GM11168 (cell line): ENCODE data around the gene GTPBP2.

Source experiments
- in situ Hi-C: fragments of 300-500 bp; cut with MboI; formaldehyde crosslinking; loops from one replicate; pipeline ENCODE4 v1.12.0; 2022; ENCODE audit warnings: low sequenced_read_pairs; ENCODE audit not compliant: unreplicated experiment

The GTPBP2 gene

DNA sequence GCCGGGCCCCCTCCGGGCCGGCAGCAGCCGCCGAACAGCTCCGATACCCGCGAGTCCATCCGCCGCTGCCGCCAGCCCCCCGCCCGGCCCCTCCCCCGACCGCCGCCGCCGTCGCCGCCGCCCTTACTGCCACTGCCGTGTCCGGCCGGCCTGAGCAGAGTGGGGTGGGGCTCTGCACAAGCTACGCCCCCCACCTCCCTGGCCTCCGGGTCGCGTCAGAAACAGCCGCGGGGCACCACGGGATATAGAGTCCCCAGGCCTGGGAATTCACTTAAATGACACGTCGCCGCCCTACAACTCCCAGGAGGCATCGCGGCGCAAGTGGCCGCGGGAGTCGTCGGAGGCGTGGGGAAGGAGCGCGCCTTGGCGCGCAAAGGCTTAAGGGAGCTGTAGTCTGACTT, at the start of gene GTPBP2:
TSS of gene GTPBP2 (minus strand) at position 161 of the 401 bp plus-strand sequence. CDS start at position 59, 102 bp downstream.
- in situ Hi-C loops, result no loop called here

GRCh38 chr6:43678341-43678740, 49.3 kb upstream of the GTPBP2 start:
- in situ Hi-C loops, result no loop called here

GRCh38 chr6:43677759-43678158, 48.7 kb upstream of the GTPBP2 start:
- in situ Hi-C loops, result no loop called here

- in situ Hi-C loops, result no loop called here
Observed at GRCh38 chr6:43676962-43677606, 48.0 kb upstream of the GTPBP2 start.

DNA sequence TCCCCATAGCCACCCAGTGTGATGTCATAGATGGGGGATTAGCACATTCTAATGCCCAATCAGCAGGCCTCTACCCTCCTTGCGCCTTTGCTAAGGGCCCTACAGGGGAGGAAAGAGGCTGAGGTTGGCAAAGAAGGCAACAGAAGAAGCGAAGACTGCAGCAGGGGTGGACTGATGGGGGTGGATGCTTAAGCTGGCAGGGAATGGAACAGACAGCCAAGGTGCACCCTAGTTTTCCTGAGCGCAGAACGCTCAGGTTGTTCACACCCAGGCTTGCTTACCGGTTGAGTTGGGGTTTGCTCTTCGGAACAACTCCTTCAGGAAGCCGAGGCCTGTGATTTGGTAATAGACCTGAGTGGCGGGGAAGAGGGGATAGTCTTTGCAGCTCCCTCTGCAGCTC, 45.9 kb upstream of the GTPBP2 start:
- in situ Hi-C loops, result loop anchor here (25.0 kb wide), 1 partner anchor 412 kb away; no protein-coding TSS in a partner anchor

GRCh38 chr6:43674291-43674690, 45.2 kb upstream of the GTPBP2 start:
- in situ Hi-C loops, result loop anchor here (25.0 kb wide), 1 partner anchor 413 kb away; no protein-coding TSS in a partner anchor

GRCh38 chr6:43673444-43674084, 44.5 kb upstream of the GTPBP2 start:
- in situ Hi-C loops, result loop anchor here (25.0 kb wide), 1 partner anchor 414 kb away; no protein-coding TSS in a partner anchor

DNA sequence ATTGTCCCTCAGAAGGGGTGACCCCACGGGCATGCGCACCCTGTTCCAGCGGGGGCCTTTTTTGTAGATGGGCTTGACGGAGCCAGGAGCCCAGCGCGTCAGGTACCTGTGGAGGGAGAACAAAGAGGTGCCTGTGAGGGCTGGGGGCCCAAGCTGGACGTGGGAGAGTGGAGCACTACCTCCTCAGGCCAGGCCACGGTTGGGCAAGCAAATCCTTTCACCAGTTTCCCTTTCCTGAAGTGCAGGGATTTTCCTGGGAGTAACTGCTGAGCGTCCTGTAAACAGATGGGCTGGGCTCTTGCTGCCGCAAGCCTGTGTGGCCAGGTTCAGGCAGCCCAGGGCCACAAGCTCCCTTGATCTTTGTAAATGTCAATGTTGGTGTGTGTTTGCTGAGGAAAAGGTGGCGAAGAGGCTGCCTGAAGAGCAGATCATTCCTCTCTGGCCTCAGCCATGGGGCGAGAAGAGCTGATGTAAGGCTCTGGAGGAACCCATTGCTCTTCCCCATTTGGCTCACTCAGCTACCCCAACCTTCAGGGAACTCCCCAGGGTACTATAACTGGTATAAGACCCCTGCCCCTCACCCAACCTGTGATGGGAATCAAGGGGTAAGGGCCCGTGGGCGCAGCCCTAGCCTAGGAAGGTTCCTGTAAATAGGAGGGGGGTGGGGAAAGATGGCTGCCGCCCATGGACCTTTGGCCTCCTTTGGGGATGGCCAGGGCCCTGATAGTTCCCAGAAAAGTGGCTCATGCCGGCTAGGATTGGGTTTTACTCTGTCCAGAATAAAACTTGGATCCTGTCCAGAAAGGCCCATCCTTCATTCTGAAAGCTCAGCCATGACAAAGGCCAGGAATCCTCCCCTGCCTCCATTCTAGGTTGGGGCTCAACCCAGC, 43.0 kb upstream of the GTPBP2 start:
- in situ Hi-C loops, result loop anchor here (25.0 kb wide), 1 partner anchor 415 kb away; no protein-coding TSS in a partner anchor

DNA sequence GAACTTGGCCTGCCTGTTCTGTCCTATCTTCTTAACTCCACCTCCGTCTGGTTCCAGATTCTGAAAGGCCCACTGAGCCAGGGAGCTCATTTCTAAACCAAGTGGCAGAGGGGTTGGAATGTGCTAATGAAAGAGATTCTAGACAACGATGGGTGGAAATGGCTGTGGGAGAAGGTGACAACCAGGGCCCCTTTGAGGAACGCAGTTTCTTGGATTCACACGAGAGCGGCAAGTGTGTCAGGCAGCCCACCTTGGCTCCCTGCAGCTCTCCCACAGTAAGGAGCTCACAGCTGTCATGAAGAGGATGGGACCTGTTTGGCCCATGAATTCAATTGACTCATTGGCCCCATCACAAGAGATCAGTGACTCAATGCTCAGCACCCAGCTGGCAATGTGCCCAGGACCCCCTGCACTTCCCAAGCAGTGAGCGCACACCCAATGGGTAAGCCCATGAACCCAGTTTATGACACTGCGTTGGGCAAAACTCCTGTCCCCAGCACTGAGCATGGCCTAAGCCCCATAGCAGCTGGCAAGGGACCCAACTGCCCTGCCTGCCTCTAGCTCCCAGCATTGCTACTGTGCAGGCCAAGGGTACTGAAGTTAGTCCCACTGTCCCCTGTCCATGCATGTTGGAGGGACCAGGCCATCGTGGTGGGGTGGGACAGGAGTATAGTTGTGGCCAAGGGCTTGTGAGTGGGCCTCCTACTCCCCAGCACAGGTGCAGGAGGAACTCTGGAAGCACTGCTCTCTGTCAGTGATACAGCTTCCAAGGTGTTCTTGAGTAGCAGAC, 42.1 kb upstream of the GTPBP2 start:
- in situ Hi-C loops, result loop anchor here (25.0 kb wide), 1 partner anchor 416 kb away; no protein-coding TSS in a partner anchor

- in situ Hi-C loops, result loop anchor here (25.0 kb wide), 1 partner anchor 417 kb away; no protein-coding TSS in a partner anchor
Observed at GRCh38 chr6:43670623-43670986, 41.5 kb upstream of the GTPBP2 start.

GRCh38 chr6:43669922-43670622, 41.0 kb upstream of the GTPBP2 start:
- in situ Hi-C loops, result loop anchor here (25.0 kb wide), 1 partner anchor 417 kb away; no protein-coding TSS in a partner anchor

GRCh38 chr6:43669050-43669921, 40.2 kb upstream of the GTPBP2 start:
- in situ Hi-C loops, result loop anchor here (25.0 kb wide), 1 partner anchor 418 kb away; no protein-coding TSS in a partner anchor

GRCh38 chr6:43668151-43669028, 39.3 kb upstream of the GTPBP2 start:
- in situ Hi-C loops, result loop anchor here (25.0 kb wide), 1 partner anchor 419 kb away; no protein-coding TSS in a partner anchor

GRCh38 chr6:43667245-43668150, 38.4 kb upstream of the GTPBP2 start:
- in situ Hi-C loops, result loop anchor here (25.0 kb wide), 1 partner anchor 420 kb away; no protein-coding TSS in a partner anchor

DNA sequence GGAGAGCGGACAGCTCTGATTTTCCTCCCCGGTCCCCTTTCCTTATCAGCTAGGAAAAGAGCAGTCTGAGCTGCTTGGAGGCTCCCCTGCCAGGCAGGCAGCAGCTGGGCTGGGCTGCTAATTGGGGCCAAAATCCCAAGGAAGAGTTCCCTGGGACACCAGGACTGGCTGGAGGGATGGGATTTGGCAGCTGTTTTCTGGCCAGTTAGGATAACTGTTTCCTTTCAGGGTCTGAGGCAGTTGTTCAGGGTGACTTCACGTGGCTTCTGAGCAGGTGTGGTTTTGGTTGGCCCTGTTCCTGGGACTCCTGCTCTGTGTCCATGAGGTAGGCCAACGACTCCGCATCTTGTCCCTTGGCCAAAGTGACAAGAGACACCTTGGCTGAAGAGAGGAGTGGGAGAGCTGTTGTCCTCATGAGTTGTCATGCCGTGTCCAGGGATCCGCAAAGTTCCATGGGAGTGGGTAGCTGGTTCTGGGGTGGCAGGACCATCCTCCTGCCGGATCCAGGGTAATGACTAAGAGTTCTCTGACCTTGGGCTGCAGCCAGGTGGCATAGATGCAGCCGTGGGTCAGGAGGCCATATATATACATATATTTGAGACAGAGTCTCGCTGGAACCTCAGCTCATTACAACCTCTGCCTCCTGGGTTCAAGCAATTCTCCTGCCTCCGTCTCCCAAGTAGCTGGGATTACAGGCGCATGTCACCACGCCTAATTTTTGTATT, 37.3 kb upstream of the GTPBP2 start:
- in situ Hi-C loops, result loop anchor here (25.0 kb wide), 1 partner anchor 421 kb away; no protein-coding TSS in a partner anchor
